IPS-NIHi11 (cell line): ENCODE measurements around the gene RAB11FIP2.
"Not testable (repeated sequence)": the region's sequence is repeated elsewhere in the genome, so short reads cannot be mapped to it uniquely, and the experiment has no call there.

Experiments
- DNase-seq: peaks from one replicate; pipeline ENCODE4 v3.0.0; 2012; ENCODE audit warnings: mixed read lengths, low spot score

Gene RAB11FIP2

GRCh38 chr10:118046395-118047156 is at the start of gene RAB11FIP2:
Gene RAB11FIP2 (minus strand): TSS chr10:118046941. CDS start chr10:118046163, 778 bp downstream.
- peak; percentile 97 for DNase-seq

GRCh38 chr10:118096022-118096421 is 49.3 kb upstream of the RAB11FIP2 start:
- no peak for DNase-seq

GRCh38 chr10:118092209-118092608 is 45.5 kb upstream of the RAB11FIP2 start:
- DNase-seq: no peak

GRCh38 chr10:118080817-118081216 is 34.1 kb upstream of the RAB11FIP2 start:
- DNase-seq: no peak

GRCh38 chr10:118076705-118077104 is 30.0 kb upstream of the RAB11FIP2 start:
- DNase-seq: no peak

- no peak for DNase-seq
Measured at GRCh38 chr10:118072840-118073239, 26.1 kb upstream of the RAB11FIP2 start.

- not testable (repeated sequence) for DNase-seq
Measured at GRCh38 chr10:118067389-118067788, 20.6 kb upstream of the RAB11FIP2 start.

- no peak for DNase-seq
Measured at GRCh38 chr10:118062798-118063238, 16.1 kb upstream of the RAB11FIP2 start.

- DNase-seq: no peak
Measured at GRCh38 chr10:118058371-118058770, 11.6 kb upstream of the RAB11FIP2 start.

GRCh38 chr10:118057361-118057760 is 10.6 kb upstream of the RAB11FIP2 start:
- DNase-seq: peak; percentile 9

- no peak for DNase-seq
Measured at GRCh38 chr10:118054383-118054782, 7.6 kb upstream of the RAB11FIP2 start.

GRCh38 chr10:118052816-118053215 is 6.1 kb upstream of the RAB11FIP2 start:
- DNase-seq: no peak

- no peak for DNase-seq
Measured at GRCh38 chr10:118047880-118048279, 1.1 kb upstream of the RAB11FIP2 start.

- no peak for DNase-seq
Measured at GRCh38 chr10:118047157-118047719, 497 bp upstream of the RAB11FIP2 start.

GRCh38 chr10:118045837-118046394 is 825 bp downstream of the RAB11FIP2 start:
- DNase-seq: no peak

GRCh38 chr10:118045158-118045836 is 1.4 kb downstream of the RAB11FIP2 start:
- no peak for DNase-seq

GRCh38 chr10:118042827-118043242 is 3.9 kb downstream of the RAB11FIP2 start:
- no peak for DNase-seq

GRCh38 chr10:118042336-118042735 is 4.4 kb downstream of the RAB11FIP2 start:
- DNase-seq: no peak

GRCh38 chr10:118041316-118041715 is 5.4 kb downstream of the RAB11FIP2 start:
- no peak for DNase-seq

- no peak for DNase-seq
Measured at GRCh38 chr10:118036281-118036875, 10.4 kb downstream of the RAB11FIP2 start.

GRCh38 chr10:118035354-118036005 is 11.3 kb downstream of the RAB11FIP2 start:
- DNase-seq: no peak

- DNase-seq: no peak
Measured at GRCh38 chr10:118034791-118035261, 11.9 kb downstream of the RAB11FIP2 start.
